Heart right ventricle (tissue), 16 donors: Measurements from ENCODE around the gene COL5A2. TPM values are rescaled to one million over a fixed set of nuclear protein-coding genes. Genes with fewer than 3 reads are reported as not detected.

Experiments
- ATAC-seq, 8 donors: fragments of 200-7000 bp; cut with Tn5 transposase; one replicate each; pipeline ENCODE4 v1.9.1; 2020; ENCODE audit warnings: mild to moderate bottlenecking in 8 of 8, moderate library complexity in 8 of 8, moderate number of reproducible peaks in 1 of 8
- DNase-seq, 2 donors: peaks; one replicate each; pipeline ENCODE4 v3.0.0-alpha.2; 2020
- H3K27ac ChIP-seq, 10 donors: fragments of 200-600 bp; sonication (generic) in 2 of 10; one replicate each; pipeline versions ENCODE4 v1.5.0 to v1.8.0; 2020 to 2022; ENCODE audit warnings: mild to moderate bottlenecking in 3 of 10
- H3K27me3 ChIP-seq, 7 donors: fragments of 200-600 bp; one replicate each; pipeline ENCODE4 v1.8.0; 2021 to 2022; ENCODE audit warnings: mild to moderate bottlenecking in 2 of 7
- H3K36me3 ChIP-seq, 9 donors: fragments of 200-600 bp; sonication (generic) in 1 of 9; one replicate each; pipeline versions ENCODE4 v1.5.0 to v1.8.0; 2020 to 2022; ENCODE audit warnings: mild to moderate bottlenecking in 2 of 9
- H3K4me1 ChIP-seq, 9 donors: fragments of 200-600 bp; sonication (generic) in 1 of 9; one replicate each; pipeline versions ENCODE4 v1.5.0 to v1.8.0; 2020 to 2022; ENCODE audit warnings: mild to moderate bottlenecking in 4 of 9
- H3K4me3 ChIP-seq, 10 donors: fragments of 200-600 bp; sonication (generic) in 2 of 10; one replicate each; pipeline versions ENCODE4 v1.5.0 to v1.8.0; 2020 to 2022; ENCODE audit warnings: mild to moderate bottlenecking in 7 of 10, moderate library complexity in 2 of 10
- H3K9me3 ChIP-seq, 11 donors: fragments of 200-600 bp in 10 of 11; sonication (generic) in 2 of 11; one replicate each; pipeline versions ENCODE4 v1.5.0 to v1.8.0; 2013 to 2022; ENCODE audit warnings: mild to moderate bottlenecking in 2 of 11, control low read depth in 1 of 11, moderate library complexity in 1 of 11
- WGBS, 2 donors: extraction: QIAGEN DNeasy Blood & Tissue Kit; methylation state at CpG; one replicate each; pipeline ENCODE4 v1.1.7; 2013; ENCODE audit warnings: inconsistent platforms in 1 of 2; 5-methylcytosine and 5-hydroxymethylcytosine counted together
- intact Hi-C, 10 donors: fragments of 100-400 bp; cut with DNase I; formaldehyde crosslinking; loops; one replicate each; pipeline versions ENCODE4 v1.11.1 to v1.14.2; 2022
- polyA plus RNA-seq, 2 donors: library from polyadenylated mRNA; stranded (reverse); fragments of 200-250 nt; gene quantifications; one replicate each; pipeline ENCODE4 v1.2.3, GENCODE V29; 2013
- total RNA-seq, 10 donors: library from RNA; stranded (reverse); fragmentation: NEBNext Ultra II Directional in 3 of 10; extraction: Animal tissue kit (Norgen Biotek cat#: 25700) in 3 of 10; gene quantifications; one replicate each; pipeline versions ENCODE4 v1.2.1 to v1.2.4, GENCODE V29; 2021 to 2023
- TF ChIP-seq, protein P1 (sequence below), 9 donors: fragments of 200-600 bp; sonication (generic) in 2 of 9; IDR thresholded peaks; one replicate each; pipeline versions ENCODE4 v1.5.0 to v1.8.0; 2021 to 2022; ENCODE audit warnings: antibody characterized with exemption in 9 of 9, mild to moderate bottlenecking in 5 of 9, moderate library complexity in 1 of 9
- donor health status: Arrhythmogenic right ventricular cardiomyopathy.
- donor health status: ischemic (EF 13 %, LVEDD 7.1; RV severe dilation, severe dysfunction).
- donor health status: healthy with polysubstance abuse.
- donor health status: DM: no; HTN: yes; CAD: no.
- donor health status: DM: no; HTN: no; CAD: no.
- donor health status: ischemic (EF 25% LVEDD 6.9; RV normal size, moderate dysfunction).
- donor health status: ischemic (EF 25% LVEDD 5.7; RV mildly dilated, moderate dysfunction).
- donor health status: healthy.
- donor health status: DM: yes; HTN: yes; CAD: no.
- donor health status: Ischemic cardiomyopathy.
- donor health status: ischemic (EF 35%, LVEDD 5.7; RV mildly dilated, moderate dysfunction).
- donor health status: nonischemic (EF 11% LVEDD 7.7; RV severe dilation, severe dysfunction).
- donor health status: DM: yes; HTN: yes; CAD: no.
- donor health status: PGD.
- donor health status: ischemic (EF 29% LVEDD 5.4; RV normal size, mild dysfunction).
- donor health status: nonischemic (EF 23%, LVEDD 6.1; RV moderate dilation, normal function).

COL5A2 gene
- total and polyA plus RNA-seq, 12 donors = 4.8 to 44.7 (median 8.7) TPM

GRCh38 chr2:189165656-189166380 lies 13.7 kb downstream of the COL5A2 start:
- peaks cover 0 to 53% (median 22%) of the 10 kb centered on the region in 9 donors for H3K4me1 ChIP-seq
- H3K4me3 ChIP-seq = no peak overlapping the region
- intact Hi-C loops = no loop called here
- TF ChIP-seq, protein P1, sequence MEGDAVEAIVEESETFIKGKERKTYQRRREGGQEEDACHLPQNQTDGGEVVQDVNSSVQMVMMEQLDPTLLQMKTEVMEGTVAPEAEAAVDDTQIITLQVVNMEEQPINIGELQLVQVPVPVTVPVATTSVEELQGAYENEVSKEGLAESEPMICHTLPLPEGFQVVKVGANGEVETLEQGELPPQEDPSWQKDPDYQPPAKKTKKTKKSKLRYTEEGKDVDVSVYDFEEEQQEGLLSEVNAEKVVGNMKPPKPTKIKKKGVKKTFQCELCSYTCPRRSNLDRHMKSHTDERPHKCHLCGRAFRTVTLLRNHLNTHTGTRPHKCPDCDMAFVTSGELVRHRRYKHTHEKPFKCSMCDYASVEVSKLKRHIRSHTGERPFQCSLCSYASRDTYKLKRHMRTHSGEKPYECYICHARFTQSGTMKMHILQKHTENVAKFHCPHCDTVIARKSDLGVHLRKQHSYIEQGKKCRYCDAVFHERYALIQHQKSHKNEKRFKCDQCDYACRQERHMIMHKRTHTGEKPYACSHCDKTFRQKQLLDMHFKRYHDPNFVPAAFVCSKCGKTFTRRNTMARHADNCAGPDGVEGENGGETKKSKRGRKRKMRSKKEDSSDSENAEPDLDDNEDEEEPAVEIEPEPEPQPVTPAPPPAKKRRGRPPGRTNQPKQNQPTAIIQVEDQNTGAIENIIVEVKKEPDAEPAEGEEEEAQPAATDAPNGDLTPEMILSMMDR (IDR thresholded peaks at IDR 0.05) = no peak
- peak overlapping the region in 3 of 10 donors; percentile 7 to 38 (median 19) for H3K27ac ChIP-seq
- whole genome bisulfite sequencing, 2 donors = 84 to 88% methylated on average over 3 of the region's 3 CpGs
- DNase-seq (no peak), ATAC-seq (no peak)
- no peaks in the 10 kb centered on the region for H3K27me3 ChIP-seq
- H3K36me3 ChIP-seq = no peaks in the 10 kb centered on the region
- H3K9me3 ChIP-seq = no peaks in the 10 kb centered on the region

DNA sequence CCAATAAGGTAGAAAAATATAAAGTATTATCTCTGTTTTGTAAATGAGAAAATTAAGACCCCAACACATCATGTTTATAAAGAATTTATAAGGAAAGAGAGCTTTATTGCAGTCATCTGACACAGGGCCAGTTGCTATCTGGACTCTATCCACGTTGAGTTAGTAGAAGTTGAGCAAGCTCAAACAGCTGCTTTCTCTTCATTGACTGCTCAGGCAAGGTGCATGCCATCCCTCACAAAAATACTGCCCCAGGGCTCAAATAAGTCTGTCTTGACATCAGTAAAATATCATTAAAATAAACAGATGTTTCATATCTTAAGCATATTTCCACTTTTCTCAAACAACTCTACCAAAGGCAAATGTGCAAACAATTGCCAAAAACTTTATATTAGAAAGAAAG lies 14.8 kb downstream of the COL5A2 start:
- peaks cover 0 to 46% (median 22%) of the 10 kb centered on the region in 9 donors for H3K4me1 ChIP-seq
- no peak overlapping the region for H3K4me3 ChIP-seq
- intact Hi-C loops = no loop called here
- ATAC-seq = peak in 5 of 8 donors; percentile 54 to 71 (median 60)
- H3K9me3 ChIP-seq = no peaks in the 10 kb centered on the region
- TF ChIP-seq, protein P1 (IDR thresholded peaks at IDR 0.05) = no peak
- no peak for DNase-seq
- H3K27ac ChIP-seq = no peak overlapping the region
- 14 to 33% methylated on average over 1 of the region's 1 CpG for WGBS, 2 donors
- no peaks in the 10 kb centered on the region for H3K36me3 ChIP-seq
- H3K27me3 ChIP-seq = no peaks in the 10 kb centered on the region

GRCh38 chr2:189163889-189164288 lies 15.7 kb downstream of the COL5A2 start:
- H3K27me3 ChIP-seq = no peaks in the 10 kb centered on the region
- WGBS, 2 donors = 21% methylated on average over 3 of the region's 3 CpGs
- TF ChIP-seq, protein P1 (IDR thresholded peaks at IDR 0.05) = no peak
- DNase-seq (no peak), ATAC-seq (peak in 4 of 8 donors; percentile 31 to 70 (median 50))
- no peaks in the 10 kb centered on the region for H3K36me3 ChIP-seq
- intact Hi-C loops = no loop called here
- no peak overlapping the region for H3K4me3 ChIP-seq
- peaks cover 0 to 47% (median 22%) of the 10 kb centered on the region in 9 donors for H3K4me1 ChIP-seq
- no peaks in the 10 kb centered on the region for H3K9me3 ChIP-seq
- H3K27ac ChIP-seq = peak overlapping the region in 7 of 10 donors; percentile 5 to 54 (median 24)

DNA sequence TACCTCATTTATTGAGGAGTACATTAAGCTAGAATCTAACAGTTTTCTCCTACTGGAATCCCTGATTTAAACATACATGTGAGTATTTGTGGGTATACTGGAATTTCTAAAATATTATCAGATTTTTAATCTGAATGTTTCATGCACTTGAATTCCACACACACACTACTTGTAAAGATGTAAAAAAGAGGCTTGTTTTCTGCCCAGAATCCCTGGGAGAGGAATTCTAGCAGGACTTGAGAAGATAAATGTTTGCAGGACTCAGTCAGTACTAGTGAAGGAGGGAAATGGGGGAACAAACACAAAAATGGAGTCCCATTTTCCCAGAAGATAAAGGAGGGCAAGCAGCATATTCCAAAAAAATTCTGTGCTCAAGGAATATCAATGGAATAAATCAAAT lies 17.0 kb downstream of the COL5A2 start:
- ATAC-seq = no peak

More for the DNA sequence above, 17.0 kb downstream of the COL5A2 start:
- no peak for DNase-seq
- no peaks in the 10 kb centered on the region for H3K36me3 ChIP-seq
- H3K4me1 ChIP-seq = peaks cover 0 to 44% (median 22%) of the 10 kb centered on the region in 9 donors
- intact Hi-C loops = no loop called here
- no peak overlapping the region for H3K4me3 ChIP-seq
- TF ChIP-seq, protein P1 (IDR thresholded peaks at IDR 0.05) = no peak
- H3K27ac ChIP-seq = no peak overlapping the region
- H3K27me3 ChIP-seq = no peaks in the 10 kb centered on the region
- no peaks in the 10 kb centered on the region for H3K9me3 ChIP-seq
